CD4-positive, alpha-beta T cell treated with Interleukin-6 for 4 hours (primary cell): Measurements from ENCODE around the gene DNASE1L1.
"Not testable (repeated sequence)": the region's sequence is repeated elsewhere in the genome, so short reads cannot be mapped to it uniquely, and the experiment has no call there.

ENCODE experiments used
- DNase-seq: peaks from one replicate; pipeline ENCODE4 v3.0.0-alpha.2; 2020; ENCODE audit warnings: mixed read lengths

DNASE1L1 gene

GRCh38 chrX:154403192-154403591 is 5.9 kb downstream of the DNASE1L1 start:
- no peak for DNase-seq

- no peak for DNase-seq
These were observed 6.4 kb downstream of the DNASE1L1 start for GRCh38 chrX:154402622-154403127.

DNA sequence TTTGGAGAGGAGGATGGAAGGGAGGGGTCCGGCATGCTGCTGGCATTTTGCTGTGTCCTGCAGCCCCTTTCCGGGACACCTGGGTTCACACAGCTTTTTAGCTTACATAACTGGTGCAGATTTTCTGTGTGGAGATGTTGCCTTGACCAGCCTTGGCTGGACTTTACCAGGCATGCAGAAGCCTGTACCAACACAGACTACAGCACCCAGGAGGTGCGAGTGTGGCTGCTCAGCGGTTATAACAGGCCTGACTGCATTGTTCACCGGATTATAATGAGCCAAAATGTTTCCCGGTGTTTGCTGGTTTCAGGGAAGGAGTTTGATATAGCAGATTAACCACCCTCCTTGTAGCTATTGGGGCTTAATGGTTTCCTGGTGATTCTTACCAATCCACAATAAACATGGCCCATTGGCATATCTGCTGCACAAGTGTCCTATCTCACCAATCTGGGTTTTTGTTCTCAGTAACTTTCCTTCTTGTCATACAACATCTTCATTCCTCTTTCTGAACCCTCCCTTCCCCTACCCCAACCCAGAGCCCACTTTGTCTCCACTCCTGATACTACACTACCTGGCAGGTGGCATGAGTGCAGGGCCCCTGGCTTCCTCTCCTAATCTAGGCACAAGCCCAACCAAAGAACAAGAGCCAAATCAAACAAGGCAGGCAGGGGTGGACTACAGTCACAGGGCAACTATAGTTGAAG is 7.0 kb downstream of the DNASE1L1 start:
- no peak for DNase-seq

GRCh38 chrX:154401045-154401799 is 7.8 kb downstream of the DNASE1L1 start:
- DNase-seq = no peak

- DNase-seq = not testable (repeated sequence)
These were observed 8.7 kb downstream of the DNASE1L1 start for GRCh38 chrX:154400369-154400817.

DNA sequence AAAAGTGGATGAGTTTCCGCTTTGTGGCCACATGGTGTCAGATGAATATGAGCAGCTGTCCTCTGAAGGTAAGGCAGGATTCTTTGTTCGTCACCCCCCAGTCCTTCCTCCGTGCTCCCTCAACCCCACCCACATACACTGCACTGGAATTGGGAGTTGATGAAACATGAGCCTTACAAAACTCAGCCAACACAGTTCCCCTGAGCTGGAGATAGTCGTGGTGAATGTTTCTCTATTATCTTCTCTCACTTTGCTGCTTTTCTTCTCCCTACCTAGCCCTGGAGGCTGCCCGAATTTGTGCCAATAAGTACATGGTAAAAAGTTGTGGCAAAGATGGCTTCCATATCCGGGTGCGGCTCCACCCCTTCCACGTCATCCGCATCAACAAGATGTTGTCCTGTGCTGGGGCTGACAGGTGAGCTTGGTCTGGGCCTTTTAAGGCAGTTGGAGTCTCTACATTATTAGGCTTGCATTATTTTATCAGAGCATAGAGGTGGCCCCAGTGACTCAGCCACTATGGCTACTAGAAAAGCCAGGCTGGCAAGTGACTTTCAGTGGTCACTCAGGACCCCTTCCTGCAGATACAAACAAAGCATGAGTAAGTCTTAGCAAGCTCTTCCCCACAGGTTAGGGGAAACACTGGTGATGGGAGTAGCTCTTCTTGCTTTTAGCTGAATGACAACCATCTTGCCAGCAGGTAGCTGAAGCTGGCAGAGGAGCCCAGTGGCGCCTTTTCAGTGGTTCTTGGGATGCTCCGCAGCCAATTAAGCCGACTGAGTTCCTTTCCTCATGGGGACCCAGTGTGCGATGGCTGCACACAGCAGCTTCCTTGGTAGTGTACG is 9.3 kb downstream of the DNASE1L1 start:
- no peak for DNase-seq

- peak; percentile 88 for DNase-seq
These were observed 10.2 kb downstream of the DNASE1L1 start for GRCh38 chrX:154398668-154399526.

GRCh38 chrX:154397888-154398667 is 11.0 kb downstream of the DNASE1L1 start, which contains the start of gene RPL10:
Gene RPL10, plus strand, starts transcription at chrX:154398377. Its CDS starts 143 bp downstream, at chrX:154398520.
- peak; percentile 89 for DNase-seq

DNA sequence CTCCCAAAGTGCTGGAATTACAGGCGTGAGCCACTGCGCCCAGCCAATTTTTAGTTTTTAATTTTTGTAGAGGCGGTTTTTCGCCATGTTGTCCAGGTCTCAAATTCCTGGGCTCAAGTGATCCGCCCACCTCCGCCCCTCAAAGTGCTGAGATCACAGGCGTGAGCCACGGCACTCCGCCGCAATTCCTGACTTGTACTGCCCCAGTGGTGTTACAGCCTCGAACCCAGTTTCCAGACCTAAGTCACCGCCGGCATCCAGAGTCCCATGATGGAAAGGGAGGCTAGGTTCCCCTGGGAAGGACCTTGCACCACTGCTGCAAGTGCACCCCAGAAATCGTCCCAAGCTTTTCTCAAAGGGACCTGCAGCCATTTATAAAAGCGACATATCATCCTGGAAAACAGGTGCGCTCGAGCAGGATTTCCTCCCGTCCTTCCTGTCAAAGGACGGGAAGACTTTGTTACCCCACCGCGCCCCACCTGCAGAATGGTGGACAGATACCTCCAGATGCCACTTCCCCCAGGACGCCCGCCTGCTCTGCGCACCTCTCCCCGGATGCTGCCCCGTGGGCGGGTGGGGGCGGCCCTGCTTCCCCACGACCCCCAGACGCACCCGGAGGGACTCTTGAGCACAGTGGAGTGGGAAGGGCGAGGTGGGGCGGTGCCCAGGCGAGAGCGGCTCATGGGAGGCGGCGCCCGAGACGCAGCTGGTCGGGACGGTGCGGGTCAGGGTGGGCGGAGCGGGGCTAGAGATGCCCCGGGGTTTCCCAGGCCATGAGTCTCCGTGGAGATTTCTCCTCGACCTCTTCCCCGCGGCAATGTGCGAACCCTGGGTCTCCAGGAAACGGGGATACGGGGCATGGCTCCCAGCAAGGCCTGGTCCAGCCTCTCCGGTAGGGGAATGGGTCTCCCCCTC is 11.8 kb downstream of the DNASE1L1 start:
- peak; percentile 62 for DNase-seq

- not testable (repeated sequence) for DNase-seq
These were observed 12.7 kb downstream of the DNASE1L1 start for GRCh38 chrX:154396363-154396762.

- DNase-seq = not testable (repeated sequence)
These were observed 19.0 kb downstream of the DNASE1L1 start for GRCh38 chrX:154389812-154390747.

DNA sequence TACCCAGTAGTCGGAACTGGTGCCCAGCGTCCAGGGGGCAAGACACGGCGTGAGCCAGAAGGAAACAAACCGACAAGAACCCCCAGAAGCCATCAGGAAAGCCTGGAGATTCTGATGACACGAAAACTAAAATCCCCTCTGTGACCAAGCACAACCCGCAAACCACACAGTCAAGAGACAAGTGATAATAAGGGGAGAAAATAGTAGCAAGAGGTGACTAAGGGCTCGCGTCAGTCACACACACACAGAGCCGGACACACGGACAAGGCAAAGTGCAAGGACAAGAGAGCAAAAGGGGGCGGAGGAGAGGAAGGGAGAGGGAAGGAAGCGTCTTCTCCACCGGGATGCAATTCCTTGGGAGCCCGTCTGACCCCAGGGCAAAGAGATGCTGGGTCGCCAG is 20.4 kb downstream of the DNASE1L1 start:
- not testable (repeated sequence) for DNase-seq

DNA sequence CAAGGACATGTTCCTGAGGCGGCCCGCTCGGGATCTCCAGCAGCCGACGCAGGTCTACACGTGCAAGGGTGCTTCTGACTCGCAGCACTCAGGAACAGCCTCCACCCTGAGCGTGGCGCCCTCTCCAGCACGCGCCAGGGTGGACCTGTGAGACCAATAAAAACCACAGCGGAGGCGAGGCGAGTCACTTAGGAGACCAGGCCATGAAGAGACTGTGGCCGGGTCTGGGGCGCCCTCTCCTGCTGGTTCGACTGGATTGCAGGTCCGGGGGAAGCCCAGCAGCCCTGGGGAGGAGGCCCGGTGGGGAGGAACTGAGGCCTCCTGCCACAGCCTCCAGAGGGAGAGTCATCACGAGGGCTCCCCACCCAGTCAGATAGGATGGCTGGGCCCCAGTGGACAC is 21.0 kb downstream of the DNASE1L1 start:
- DNase-seq = not testable (repeated sequence)

GRCh38 chrX:154384284-154384892 is 24.7 kb downstream of the DNASE1L1 start:
- no peak for DNase-seq

DNA sequence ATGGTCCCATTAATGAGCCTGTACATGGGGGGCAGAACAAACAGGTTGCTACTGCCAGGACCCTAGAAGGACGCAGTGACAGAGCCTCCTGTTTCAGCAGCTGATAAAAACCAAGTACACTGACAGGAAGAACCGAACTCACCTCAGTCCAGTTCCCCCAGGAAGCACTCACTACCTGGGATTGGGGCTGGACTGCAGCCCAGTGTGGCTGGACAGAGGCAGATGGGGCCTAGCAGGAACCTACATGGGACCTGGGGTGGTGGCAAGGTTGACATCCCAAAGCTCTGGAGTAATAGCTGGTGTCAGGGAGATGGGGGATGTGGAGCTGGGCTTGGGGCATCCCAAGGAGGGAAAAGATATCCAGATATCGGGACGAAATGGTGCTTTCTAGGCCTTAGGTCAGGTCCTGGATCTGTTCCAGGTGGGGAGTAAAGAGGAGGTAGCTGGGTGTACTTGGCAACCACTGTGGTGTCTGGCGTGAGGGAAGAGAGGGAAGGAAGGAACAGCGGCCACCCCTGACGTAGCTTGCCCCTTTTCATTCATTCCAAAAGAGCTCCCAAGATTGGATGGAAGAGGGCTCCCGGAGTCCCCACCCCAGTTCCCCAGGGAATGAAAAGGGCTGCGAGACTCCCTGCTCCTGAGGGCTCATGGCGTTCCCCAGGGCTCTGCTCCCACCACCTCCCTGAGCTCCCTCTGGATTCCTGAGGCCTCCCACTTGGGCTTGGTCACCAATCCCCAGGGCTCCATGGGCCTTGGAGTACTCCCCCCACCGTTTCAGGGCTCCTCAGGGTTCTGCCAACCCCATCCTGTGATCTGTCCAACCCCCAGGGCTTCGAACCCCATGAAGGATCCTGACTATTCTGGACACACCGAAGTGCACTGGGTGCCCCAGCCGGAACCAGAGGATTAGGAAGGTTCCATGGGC is 25.4 kb downstream of the DNASE1L1 start:
- DNase-seq = no peak

GRCh38 chrX:154382483-154383069 is 26.5 kb downstream of the DNASE1L1 start:
- DNase-seq = no peak

DNA sequence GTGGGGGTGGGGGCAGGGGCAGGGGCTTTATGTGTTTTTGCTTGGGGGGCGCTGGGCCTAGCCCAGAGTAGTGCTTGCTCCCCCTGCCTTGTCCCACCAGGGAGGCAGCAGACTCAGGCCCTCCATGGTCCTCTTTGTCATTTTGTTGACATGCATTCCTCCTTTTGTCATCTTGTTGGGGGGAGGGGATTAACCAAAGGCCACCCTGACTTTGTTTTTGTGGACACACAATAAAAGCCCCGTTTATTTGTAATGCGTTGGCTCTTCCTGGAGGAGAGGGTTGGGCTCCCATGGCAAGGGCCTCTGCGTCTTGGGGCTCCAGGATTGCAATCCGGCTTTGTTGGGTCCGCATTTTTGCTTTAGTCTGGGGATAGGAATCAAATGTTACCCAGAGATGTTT is 27.8 kb downstream of the DNASE1L1 start:
- no peak for DNase-seq
